ENCODE results near the gene ANXA1.

Gene ANXA1

DNA sequence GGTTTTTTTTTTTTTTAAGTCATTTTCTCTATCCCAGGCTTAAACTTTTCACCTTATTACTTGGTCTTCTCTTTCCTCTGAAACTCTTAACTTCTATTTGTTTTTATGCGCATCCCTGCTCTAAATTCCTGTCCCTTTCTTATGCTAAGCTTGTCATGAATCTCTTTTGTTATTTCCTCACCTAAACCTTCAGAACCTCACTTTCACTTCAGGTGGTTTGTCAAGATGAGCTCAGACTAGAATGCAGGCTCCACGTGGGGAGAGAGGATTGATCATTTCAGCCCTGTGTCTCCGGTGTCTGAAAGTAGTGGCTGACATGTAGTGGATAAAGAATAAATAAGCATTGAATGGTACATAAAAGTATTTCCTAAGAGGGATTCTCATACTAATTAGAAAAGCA lies 63.6 kb downstream of the ANXA1 start:
- DNase-seq = no peak

DNA sequence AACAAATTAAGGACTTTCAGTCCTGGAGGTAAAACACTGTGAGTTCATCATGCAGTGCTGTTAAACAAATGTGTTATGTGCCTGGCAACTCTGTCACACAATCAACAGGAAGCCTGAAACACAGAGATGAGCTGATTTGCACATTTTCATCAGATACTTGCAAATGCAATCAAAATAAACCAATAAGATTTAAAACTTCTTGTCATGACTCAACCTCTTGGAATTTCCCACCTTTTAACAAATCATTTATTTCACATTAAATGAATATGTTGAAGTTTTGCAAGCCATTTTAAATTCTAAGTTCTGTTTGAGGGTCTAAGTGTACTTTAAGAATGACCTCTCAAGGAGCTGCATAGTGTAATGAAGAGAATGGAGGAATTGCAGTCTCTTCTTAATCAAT lies 64.4 kb downstream of the ANXA1 start:
- DNase-seq = no peak

Measured in NCI-H2227 treated with DMSO at 0.1 percent for 48 hours (cell line).